ES-I3 (cell line): ENCODE measurements around the gene GSTA4.
"Not testable (repeated sequence)": the region's sequence is repeated elsewhere in the genome, so short reads cannot be mapped to it uniquely, and the experiment has no call there.

Source experiments
- H3K36me3 ChIP-seq: 2 replicates; pipeline ENCODE4 v1.6.1; 2013; ENCODE audit warnings: mild to moderate bottlenecking, low read length, control low read depth, moderate library complexity; ENCODE audit not compliant: insufficient read depth
- H3K4me1 ChIP-seq: 2 replicates; pipeline ENCODE4 v1.6.1; 2013; ENCODE audit warnings: mild to moderate bottlenecking, control low read depth, low read length; ENCODE audit not compliant: insufficient read depth
- H3K9ac ChIP-seq: 2 replicates; pipeline ENCODE4 v1.6.1; 2013; ENCODE audit warnings: low read depth, mild to moderate bottlenecking, low read length, moderate library complexity
- H3K9me3 ChIP-seq: 2 replicates; pipeline ENCODE4 v1.6.1; 2013; ENCODE audit warnings: mild to moderate bottlenecking, low read length, moderate library complexity; ENCODE audit not compliant: control insufficient read depth, insufficient read depth

Gene GSTA4

GRCh38 chr6:53028467-53028866 lies 33.4 kb upstream of the GSTA4 start:
- H3K9ac ChIP-seq, result no peak overlapping the region
- H3K9me3 ChIP-seq, result no peaks in the 10 kb centered on the region
- H3K4me1 ChIP-seq, result no peaks in the 10 kb centered on the region
- H3K36me3 ChIP-seq, result peaks cover 10% of the 10 kb centered on the region; the same call in 1 of the 2 replicates

GRCh38 chr6:53027131-53027718 lies 32.1 kb upstream of the GSTA4 start:
- H3K36me3 ChIP-seq, result peaks cover 10% of the 10 kb centered on the region; the same call in 1 of the 2 replicates
- no peak overlapping the region for H3K9ac ChIP-seq
- H3K4me1 ChIP-seq, result no peaks in the 10 kb centered on the region
- H3K9me3 ChIP-seq, result no peaks in the 10 kb centered on the region

- Histone ChIP-seq H3K9me3 (no peaks in the 10 kb centered on the region), H3K4me1 (no peaks in the 10 kb centered on the region), H3K9ac (no peak overlapping the region), H3K36me3 (peaks cover 5% of the 10 kb centered on the region; the same call in 1 of the 2 replicates)
Observed at GRCh38 chr6:53026526-53026925, 31.4 kb upstream of the GSTA4 start.

GRCh38 chr6:53023323-53023722 lies 28.2 kb upstream of the GSTA4 start:
- Histone ChIP-seq H3K4me1 (no peaks in the 10 kb centered on the region), H3K9ac (no peak overlapping the region), H3K36me3 (peaks cover 2% of the 10 kb centered on the region; the same call in 1 of the 2 replicates), H3K9me3 (no peaks in the 10 kb centered on the region)

GRCh38 chr6:53020005-53020744 lies 25.1 kb upstream of the GSTA4 start:
- Histone ChIP-seq H3K9ac (no peak overlapping the region), H3K9me3 (no peaks in the 10 kb centered on the region), H3K36me3 (peaks cover 6% of the 10 kb centered on the region), H3K4me1 (no peaks in the 10 kb centered on the region)

- no peak overlapping the region for H3K9ac ChIP-seq
- H3K4me1 ChIP-seq, result no peaks in the 10 kb centered on the region
- no peaks in the 10 kb centered on the region for H3K9me3 ChIP-seq
- peaks cover 6% of the 10 kb centered on the region for H3K36me3 ChIP-seq
Observed at GRCh38 chr6:53018446-53018845, 23.4 kb upstream of the GSTA4 start.

- H3K9ac ChIP-seq, result no peak overlapping the region
- H3K4me1 ChIP-seq, result no peaks in the 10 kb centered on the region
- no peaks in the 10 kb centered on the region for H3K9me3 ChIP-seq
- H3K36me3 ChIP-seq, result peaks cover 14% of the 10 kb centered on the region
Observed at GRCh38 chr6:53015486-53015885, 20.4 kb upstream of the GSTA4 start.

GRCh38 chr6:53014744-53015143 lies 19.7 kb upstream of the GSTA4 start:
- H3K9me3 ChIP-seq, result no peaks in the 10 kb centered on the region
- peaks cover 14% of the 10 kb centered on the region for H3K36me3 ChIP-seq
- no peaks in the 10 kb centered on the region for H3K4me1 ChIP-seq
- no peak overlapping the region for H3K9ac ChIP-seq

- Histone ChIP-seq H3K9me3 (no peaks in the 10 kb centered on the region), H3K4me1 (no peaks in the 10 kb centered on the region), H3K9ac (no peak overlapping the region), H3K36me3 (peaks cover 14% of the 10 kb centered on the region)
Observed at GRCh38 chr6:53014063-53014462, 19.0 kb upstream of the GSTA4 start.

GRCh38 chr6:53011979-53012378 lies 16.9 kb upstream of the GSTA4 start:
- H3K9me3 ChIP-seq, result no peaks in the 10 kb centered on the region
- peaks cover 8% of the 10 kb centered on the region for H3K36me3 ChIP-seq
- H3K9ac ChIP-seq, result no peak overlapping the region

GRCh38 chr6:53010504-53010903 lies 15.4 kb upstream of the GSTA4 start:
- no peaks in the 10 kb centered on the region for H3K9me3 ChIP-seq
- H3K4me1 ChIP-seq, result no peaks in the 10 kb centered on the region
- H3K9ac ChIP-seq, result no peak overlapping the region
- H3K36me3 ChIP-seq, result peaks cover 14% of the 10 kb centered on the region

More at GRCh38 chr6:53011979-53012378, 16.9 kb upstream of the GSTA4 start:
- no peaks in the 10 kb centered on the region for H3K4me1 ChIP-seq

- Histone ChIP-seq H3K36me3 (peaks cover 14% of the 10 kb centered on the region), H3K9me3 (no peaks in the 10 kb centered on the region), H3K9ac (no peak overlapping the region), H3K4me1 (no peaks in the 10 kb centered on the region)
Observed at GRCh38 chr6:53009511-53009910, 14.4 kb upstream of the GSTA4 start.

GRCh38 chr6:53009056-53009455 lies 14.0 kb upstream of the GSTA4 start:
- no peak overlapping the region for H3K9ac ChIP-seq
- no peaks in the 10 kb centered on the region for H3K9me3 ChIP-seq
- H3K36me3 ChIP-seq, result peaks cover 14% of the 10 kb centered on the region
- no peaks in the 10 kb centered on the region for H3K4me1 ChIP-seq

GRCh38 chr6:53008192-53008687 lies 13.2 kb upstream of the GSTA4 start:
- peaks cover 14% of the 10 kb centered on the region for H3K36me3 ChIP-seq

GRCh38 chr6:53005663-53006250 lies 10.7 kb upstream of the GSTA4 start:
- Histone ChIP-seq H3K4me1 (no peaks in the 10 kb centered on the region), H3K36me3 (peaks cover 9% of the 10 kb centered on the region), H3K9me3 (no peaks in the 10 kb centered on the region)

More at GRCh38 chr6:53008192-53008687, 13.2 kb upstream of the GSTA4 start:
- H3K9me3 ChIP-seq, H3K4me1 ChIP-seq, H3K9ac ChIP-seq: not testable (repeated sequence)

More at GRCh38 chr6:53005663-53006250, 10.7 kb upstream of the GSTA4 start:
- H3K9ac ChIP-seq, result no peak overlapping the region
